Measurements from ENCODE around the gene ATP6V1G2. TPM values are rescaled to one million over a fixed set of nuclear protein-coding genes. Genes with fewer than 3 reads are reported as not detected.

ATP6V1G2 gene
- polyA plus RNA-seq = 154 and 211 TPM in 2 replicates

DNA sequence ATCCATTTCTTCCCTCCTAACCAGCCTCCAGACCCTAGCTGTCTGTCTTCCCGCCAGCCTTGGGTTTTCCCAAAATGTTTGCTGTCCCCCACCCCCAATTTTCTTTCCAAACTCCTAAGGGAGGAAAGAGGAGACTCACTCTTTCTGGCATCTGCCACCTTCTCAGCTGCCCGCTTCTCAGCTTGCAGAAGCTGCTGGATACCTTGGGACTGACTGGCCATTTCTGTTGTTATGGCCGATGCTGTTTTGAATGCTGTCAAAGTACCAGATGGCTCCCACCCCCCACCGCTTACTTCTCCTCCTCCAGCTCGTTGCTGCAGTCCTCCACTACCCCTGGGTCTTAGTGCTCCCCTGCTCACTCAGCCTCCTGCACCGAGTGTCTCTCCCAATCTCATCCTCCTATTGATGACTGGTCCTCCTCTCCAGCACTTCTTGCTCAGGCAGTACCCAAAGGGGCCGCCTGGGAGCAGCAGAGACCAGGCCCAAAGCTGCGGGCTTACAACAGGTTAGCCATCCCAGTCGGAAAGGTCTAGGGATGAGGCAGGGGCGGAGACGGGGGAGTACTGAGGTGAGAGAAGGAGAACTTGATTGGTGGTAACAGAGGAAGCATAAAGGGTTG, at the start of gene ATP6V1G2:
Gene ATP6V1G2 (minus strand): TSS at position 270 of the 619 bp plus-strand sequence. CDS start 49 bp downstream, at position 221.

DNA sequence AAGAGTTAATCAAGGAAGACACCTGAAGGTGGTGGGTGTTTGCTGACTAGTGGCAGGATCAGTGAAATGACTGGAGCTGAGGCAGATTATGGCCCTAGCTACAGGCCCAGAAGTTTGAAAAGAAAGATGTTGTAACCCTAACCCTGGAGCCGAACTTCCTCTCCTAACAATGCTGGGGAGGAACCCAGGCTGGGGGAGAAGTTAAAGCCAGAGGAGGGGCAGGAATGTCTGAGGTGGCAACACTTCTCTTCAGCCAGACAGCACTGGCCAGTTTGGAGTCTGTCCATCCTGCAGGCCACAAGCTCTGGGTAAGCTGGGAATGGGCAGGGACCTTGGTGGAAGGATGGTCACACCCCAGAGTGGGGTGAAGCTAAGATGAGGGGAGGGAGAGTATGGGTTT, 39.6 kb upstream of the ATP6V1G2 start, which contains the start of gene LST1:
Gene LST1 (plus strand): TSS at position 270 of the 400 bp plus-strand sequence. CDS start 1,023 bp downstream, outside the sequence.

DNA sequence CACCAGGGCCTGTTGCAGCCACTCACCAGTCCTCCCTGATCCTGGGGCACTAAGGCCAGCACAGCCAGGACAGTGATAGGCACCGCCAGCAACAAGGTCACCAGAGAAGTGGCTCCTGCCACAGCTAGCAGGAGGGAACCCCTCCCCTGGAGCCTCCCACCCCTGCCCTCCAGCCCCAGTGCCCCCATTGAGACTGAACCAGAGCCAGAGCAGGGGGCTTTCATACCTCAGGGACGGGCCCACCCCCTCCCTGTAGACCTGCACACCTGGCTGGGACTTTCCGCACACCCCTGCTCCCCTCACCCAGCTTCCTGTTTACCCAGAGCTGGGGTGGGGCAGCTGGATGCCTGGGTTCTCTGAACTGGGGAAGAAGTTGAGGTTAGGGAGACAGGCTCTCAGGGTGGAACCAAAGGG, 35.8 kb upstream of the ATP6V1G2 start, which contains the start of gene LTB:
Gene LTB (minus strand): TSS at position 195 of the 414 bp plus-strand sequence. CDS start 7 bp downstream, at position 188.

DNA sequence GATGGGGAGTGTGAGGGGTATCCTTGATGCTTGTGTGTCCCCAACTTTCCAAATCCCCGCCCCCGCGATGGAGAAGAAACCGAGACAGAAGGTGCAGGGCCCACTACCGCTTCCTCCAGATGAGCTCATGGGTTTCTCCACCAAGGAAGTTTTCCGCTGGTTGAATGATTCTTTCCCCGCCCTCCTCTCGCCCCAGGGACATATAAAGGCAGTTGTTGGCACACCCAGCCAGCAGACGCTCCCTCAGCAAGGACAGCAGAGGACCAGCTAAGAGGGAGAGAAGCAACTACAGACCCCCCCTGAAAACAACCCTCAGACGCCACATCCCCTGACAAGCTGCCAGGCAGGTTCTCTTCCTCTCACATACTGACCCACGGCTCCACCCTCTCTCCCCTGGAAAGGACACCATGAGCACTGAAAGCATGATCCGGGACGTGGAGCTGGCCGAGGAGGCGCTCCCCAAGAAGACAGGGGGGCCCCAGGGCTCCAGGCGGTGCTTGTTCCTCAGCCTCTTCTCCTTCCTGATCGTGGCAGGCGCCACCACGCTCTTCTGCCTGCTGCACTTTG, 29.0 kb upstream of the ATP6V1G2 start, which contains the start of gene TNF:
Gene TNF (plus strand): TSS at position 231 of the 567 bp plus-strand sequence. CDS start 177 bp downstream, at position 408.

DNA sequence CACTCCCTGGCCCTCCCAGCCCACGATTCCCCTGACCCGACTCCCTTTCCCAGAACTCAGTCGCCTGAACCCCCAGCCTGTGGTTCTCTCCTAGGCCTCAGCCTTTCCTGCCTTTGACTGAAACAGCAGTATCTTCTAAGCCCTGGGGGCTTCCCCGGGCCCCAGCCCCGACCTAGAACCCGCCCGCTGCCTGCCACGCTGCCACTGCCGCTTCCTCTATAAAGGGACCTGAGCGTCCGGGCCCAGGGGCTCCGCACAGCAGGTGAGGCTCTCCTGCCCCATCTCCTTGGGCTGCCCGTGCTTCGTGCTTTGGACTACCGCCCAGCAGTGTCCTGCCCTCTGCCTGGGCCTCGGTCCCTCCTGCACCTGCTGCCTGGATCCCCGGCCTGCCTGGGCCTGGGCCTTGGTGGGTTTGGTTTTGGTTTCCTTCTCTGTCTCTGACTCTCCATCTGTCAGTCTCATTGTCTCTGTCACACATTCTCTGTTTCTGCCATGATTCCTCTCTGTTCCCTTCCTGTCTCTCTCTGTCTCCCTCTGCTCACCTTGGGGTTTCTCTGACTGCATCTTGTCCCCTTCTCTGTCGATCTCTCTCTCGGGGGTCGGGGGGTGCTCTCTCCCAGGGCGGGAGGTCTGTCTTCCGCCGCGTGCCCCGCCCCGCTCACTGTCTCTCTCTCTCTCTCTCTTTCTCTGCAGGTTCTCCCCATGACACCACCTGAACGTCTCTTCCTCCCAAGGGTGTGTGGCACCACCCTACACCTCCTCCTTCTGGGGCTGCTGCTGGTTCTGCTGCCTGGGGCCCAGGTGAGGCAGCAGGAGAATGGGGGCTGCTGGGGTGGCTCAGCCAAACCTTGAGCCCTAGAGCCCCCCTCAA, 25.9 kb upstream of the ATP6V1G2 start, which contains the start of gene LTA:
Gene LTA (plus strand): TSS at position 249 of the 871 bp plus-strand sequence. CDS start 454 bp downstream, at position 703.

DNA sequence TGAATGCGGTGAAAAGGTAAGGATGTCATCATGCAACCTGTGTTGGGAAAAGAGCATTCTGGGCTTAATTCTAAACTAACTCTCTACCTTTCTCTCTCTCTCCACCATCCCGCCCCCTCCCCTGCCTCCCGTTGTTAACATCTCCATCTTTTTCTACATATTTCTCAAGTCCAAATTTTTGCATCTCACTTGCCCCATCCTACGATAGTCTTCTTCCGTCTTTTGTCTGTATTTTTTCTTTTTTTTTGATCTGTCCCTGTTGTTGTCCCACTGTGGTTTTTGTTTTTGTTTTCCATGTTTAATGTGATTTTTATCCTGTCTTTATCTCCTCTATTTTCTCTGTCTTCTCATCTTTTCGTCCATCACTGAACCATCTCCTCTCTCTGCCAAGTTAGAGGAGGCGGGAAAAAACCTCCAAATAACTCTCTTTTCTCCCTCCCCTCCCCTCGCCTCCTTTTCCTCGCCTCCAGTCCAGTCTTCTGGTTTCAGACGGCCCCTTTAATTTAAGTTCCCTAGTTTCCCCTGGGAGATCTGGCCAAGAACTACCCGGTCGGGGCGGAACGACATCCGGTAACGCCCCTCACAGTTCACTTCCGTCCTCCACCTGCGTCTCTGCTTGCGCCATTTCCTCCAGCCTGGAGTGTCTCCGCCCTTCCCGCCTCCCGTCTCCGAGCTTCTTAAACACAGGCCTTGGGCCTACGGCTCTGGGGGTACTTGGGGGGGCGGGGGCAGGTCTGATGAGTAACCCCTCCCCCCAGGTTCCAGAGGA, 734 bp upstream of the ATP6V1G2 start, which contains the start of gene NFKBIL1:
Gene NFKBIL1 (plus strand): TSS at position 651 of the 769 bp plus-strand sequence. CDS start 87 bp downstream, at position 738.

DNA sequence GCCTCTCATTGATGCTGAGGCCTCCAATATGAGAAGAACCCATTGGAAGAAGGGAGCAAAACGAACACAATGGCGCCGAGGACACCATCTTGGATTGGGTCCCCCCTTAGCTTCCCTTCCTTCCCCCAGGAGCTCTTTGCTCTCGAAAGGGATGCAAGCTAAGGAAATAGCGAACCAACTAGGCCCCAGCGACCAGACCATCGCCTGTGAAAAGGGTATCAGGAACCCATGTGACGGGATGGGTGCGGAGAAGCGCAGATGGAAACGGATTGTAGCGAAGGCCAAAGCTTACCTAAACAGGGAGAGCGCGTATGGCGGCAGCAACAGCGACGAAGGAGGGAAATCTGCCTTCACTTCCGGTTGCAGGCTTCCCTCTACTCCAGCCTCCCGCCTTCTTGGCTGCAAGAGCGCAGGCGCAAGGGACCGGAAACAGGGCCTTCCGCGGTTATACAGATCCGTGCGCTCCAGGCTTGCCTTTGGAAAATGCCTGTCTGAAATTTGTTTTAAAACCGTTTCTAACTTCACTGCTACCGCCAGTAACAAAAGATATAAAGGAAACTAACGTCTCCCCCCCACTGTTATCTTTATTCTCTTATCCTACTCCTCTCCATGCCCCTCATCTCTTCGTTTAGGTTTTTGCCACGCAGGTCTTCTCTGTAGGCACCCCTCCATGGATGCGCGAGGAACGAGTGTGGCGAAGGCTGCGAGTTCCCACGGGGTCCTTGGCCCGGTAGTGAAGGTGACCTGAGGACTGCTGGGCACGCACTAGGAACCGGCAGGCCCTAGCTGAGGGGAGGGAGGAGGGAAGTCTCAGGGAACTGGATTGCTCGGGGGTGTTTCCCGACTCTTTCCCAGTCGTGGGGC, 4.5 kb downstream of the ATP6V1G2 start, which contains the start of gene DDX39B:
Gene DDX39B (minus strand): TSS at position 346 of the 864 bp plus-strand sequence. CDS start 1,471 bp downstream, outside the sequence.

DNA sequence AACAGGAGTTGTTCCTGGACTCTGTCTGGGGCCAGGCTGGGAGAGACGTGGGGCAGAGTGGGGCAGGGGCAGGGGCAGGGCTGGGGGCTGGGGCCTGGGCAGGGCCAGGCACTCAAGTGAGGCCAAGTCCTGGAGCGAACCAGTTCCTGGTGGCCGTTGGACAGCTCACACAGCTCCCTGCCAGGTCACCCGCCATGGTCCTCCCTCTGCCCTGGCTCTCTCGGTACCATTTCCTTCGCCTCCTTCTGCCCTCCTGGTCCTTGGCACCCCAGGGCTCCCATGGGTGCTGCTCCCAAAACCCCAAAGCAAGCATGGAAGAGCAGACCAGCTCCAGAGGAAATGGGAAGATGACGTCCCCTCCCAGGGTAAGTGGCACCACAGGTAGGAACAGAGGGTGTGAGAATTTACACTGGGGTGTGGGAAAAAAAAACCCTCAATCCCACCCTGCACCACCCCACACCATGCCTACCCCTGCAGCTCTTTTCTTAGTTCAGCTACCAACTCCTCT, 17.5 kb downstream of the ATP6V1G2 start, which contains the start of gene MCCD1:
Gene MCCD1 (plus strand): TSS at position 142 of the 508 bp plus-strand sequence. CDS start 53 bp downstream, at position 195.

DNA sequence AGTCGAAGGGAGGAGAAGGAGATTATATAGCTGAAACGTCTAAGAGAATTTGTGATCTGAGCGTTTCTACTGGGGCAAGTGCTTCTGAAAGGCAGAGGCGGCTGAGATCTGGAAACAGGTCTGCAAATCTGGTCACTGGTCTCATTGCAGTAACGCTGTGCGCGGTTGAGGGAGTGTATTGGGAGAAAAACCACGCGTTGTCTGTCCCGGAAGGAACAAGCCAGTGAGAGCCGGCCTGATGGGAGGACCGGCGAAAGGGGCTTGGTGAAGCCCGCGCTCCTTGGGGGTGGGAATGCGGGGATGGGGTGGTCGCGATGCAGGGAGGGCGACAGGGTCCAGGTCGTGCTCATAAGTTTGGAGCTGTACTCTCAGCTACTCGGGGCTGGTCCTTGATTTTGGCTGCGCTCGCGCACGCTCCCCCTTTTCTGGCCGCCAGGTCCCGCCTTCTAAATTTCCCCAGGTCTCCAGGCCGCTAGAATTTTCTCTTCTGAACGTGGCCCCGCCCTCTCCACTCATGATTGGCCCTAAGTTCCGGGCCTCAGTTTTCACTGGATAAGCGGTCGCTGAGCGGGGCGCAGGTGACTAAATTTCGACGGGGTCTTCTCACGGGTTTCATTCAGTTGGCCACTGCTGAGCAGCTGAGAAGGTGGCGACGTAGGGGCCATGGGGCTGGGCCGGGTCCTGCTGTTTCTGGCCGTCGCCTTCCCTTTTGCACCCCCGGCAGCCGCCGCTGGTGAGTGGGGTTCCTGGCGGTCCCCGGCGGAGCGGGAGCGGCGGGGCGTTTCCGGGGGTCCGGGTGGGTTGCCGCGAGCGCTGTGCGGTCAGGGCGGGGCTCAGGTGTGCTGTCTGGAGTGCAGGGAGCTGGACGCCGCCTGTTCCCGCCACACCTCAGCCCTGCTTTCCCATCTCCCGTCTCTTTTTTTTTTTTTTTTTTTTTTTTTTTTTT, 48.6 kb downstream of the ATP6V1G2 start, which contains the start of gene MICB:
Gene MICB (plus strand): TSS at position 615 of the 946 bp plus-strand sequence. CDS start 49 bp downstream, at position 664.

Other genes with a start within 250 kb of the ATP6V1G2 start
- 164 and 256 TPM in 2 replicates for gene HLA-B, start 189.4 kb downstream of the ATP6V1G2 start, polyA plus RNA-seq
- gene MICA, start 143.0 kb downstream of the ATP6V1G2 start, polyA plus RNA-seq = 0.32 TPM in 1 of 2 replicates, not detected in the other
- gene MICB, start 48.5 kb downstream of the ATP6V1G2 start, polyA plus RNA-seq = not detected in 2 replicates
- not detected in 2 replicates for gene MCCD1, start 17.6 kb downstream of the ATP6V1G2 start, polyA plus RNA-seq
- gene DDX39B, start 4.6 kb downstream of the ATP6V1G2 start, polyA plus RNA-seq = 76.0 and 88.5 TPM in 2 replicates
- 0.62 and 0.75 TPM in 2 replicates for gene NFKBIL1, start 1.0 kb upstream of the ATP6V1G2 start, polyA plus RNA-seq
- not detected in 2 replicates for gene LTA, start 25.7 kb upstream of the ATP6V1G2 start, polyA plus RNA-seq
- not detected in 2 replicates for gene TNF, start 29.0 kb upstream of the ATP6V1G2 start, polyA plus RNA-seq
- gene LTB, start 35.8 kb upstream of the ATP6V1G2 start, polyA plus RNA-seq = not detected in 2 replicates
- gene LST1, start 39.7 kb upstream of the ATP6V1G2 start, polyA plus RNA-seq = not detected in 2 replicates
- not detected in 2 replicates for gene NCR3, start 46.4 kb upstream of the ATP6V1G2 start, polyA plus RNA-seq
- gene AIF1, start 68.6 kb upstream of the ATP6V1G2 start, polyA plus RNA-seq = 2.7 TPM in 1 of 2 replicates, not detected in the other
- gene PRRC2A, start 74.1 kb upstream of the ATP6V1G2 start, polyA plus RNA-seq = 3.7 and 3.8 TPM in 2 replicates
- gene BAG6, start 106.1 kb upstream of the ATP6V1G2 start, polyA plus RNA-seq = 16.0 and 30.8 TPM in 2 replicates
- 1.8 and 2.4 TPM in 2 replicates for gene APOM, start 109.3 kb upstream of the ATP6V1G2 start, polyA plus RNA-seq
- gene C6orf47, start 114.2 kb upstream of the ATP6V1G2 start, polyA plus RNA-seq = 0.39 and 1.3 TPM in 2 replicates
- gene GPANK1, start 118.4 kb upstream of the ATP6V1G2 start, polyA plus RNA-seq = 3.1 and 4.2 TPM in 2 replicates
- 299 and 301 TPM in 2 replicates for gene CSNK2B, start 119.5 kb upstream of the ATP6V1G2 start, polyA plus RNA-seq
- 0.24 and 1.8 TPM in 2 replicates for gene LY6G5B, start 123.4 kb upstream of the ATP6V1G2 start, polyA plus RNA-seq
- 0.29 and 2.4 TPM in 2 replicates for gene LY6G5C, start 134.5 kb upstream of the ATP6V1G2 start, polyA plus RNA-seq
- gene ABHD16A, start 156.7 kb upstream of the ATP6V1G2 start, polyA plus RNA-seq = 67.3 and 71.0 TPM in 2 replicates
- not detected in 2 replicates for gene LY6G6F, start 160.3 kb upstream of the ATP6V1G2 start, polyA plus RNA-seq
- gene LY6G6D, start 168.7 kb upstream of the ATP6V1G2 start, polyA plus RNA-seq = not detected in 2 replicates
- not detected in 2 replicates for gene LY6G6C, start 175.1 kb upstream of the ATP6V1G2 start, polyA plus RNA-seq
- gene MPIG6B, start 176.8 kb upstream of the ATP6V1G2 start, polyA plus RNA-seq = not detected in 2 replicates
- 2.6 and 7.7 TPM in 2 replicates for gene DDAH2, start 182.7 kb upstream of the ATP6V1G2 start, polyA plus RNA-seq
- gene CLIC1, start 189.9 kb upstream of the ATP6V1G2 start, polyA plus RNA-seq = 1.2 and 1.3 TPM in 2 replicates
- gene MSH5, start 193.4 kb upstream of the ATP6V1G2 start, polyA plus RNA-seq = not detected in 2 replicates
- not detected in 2 replicates for gene SAPCD1, start 216.0 kb upstream of the ATP6V1G2 start, polyA plus RNA-seq
- 3.1 TPM in 1 of 2 replicates, not detected in the other for gene VWA7, start 230.7 kb upstream of the ATP6V1G2 start, polyA plus RNA-seq
- 5.9 and 6.1 TPM in 2 replicates for gene VARS1, start 249.1 kb upstream of the ATP6V1G2 start, polyA plus RNA-seq

Measured in Purkinje cell (primary cell).